GM23338 (cell line): ENCODE measurements around the gene PHF23. TPM values are rescaled to one million over a fixed set of nuclear protein-coding genes. Genes with fewer than 3 reads are reported as not detected.

Experiments
- ATAC-seq: fragments of 200-7000 bp; cut with Tn5 transposase; 3 replicates; pipeline ENCODE4 v1.9.1; 2020
- DNase-seq: peaks from one replicate; pipeline ENCODE4 v3.0.0-alpha.2; 2015; ENCODE audit warnings: low spot score
- H2AFZ ChIP-seq: fragments of 200-600 bp; sonication (generic); 2 replicates; pipeline ENCODE4 v1.8.0; 2016; ENCODE audit warnings: antibody characterized with exemption, mild to moderate bottlenecking, moderate library complexity
- H3F3A ChIP-seq: fragments of 200-600 bp; sonication (generic); replicated peaks from 2 replicates; pipeline ENCODE4 v1.8.0; 2017; ENCODE audit warnings: antibody characterized with exemption, mixed run types, low read depth
- H3K27ac ChIP-seq: fragments of 200-600 bp; sonication (generic); 2 replicates; pipeline ENCODE4 v1.6.1; 2016; ENCODE audit warnings: low read depth
- H3K27me3 ChIP-seq: fragments of 200-600 bp; sonication (generic); 2 replicates; pipeline ENCODE4 v1.8.0; 2016; ENCODE audit warnings: mild to moderate bottlenecking, mixed run types, moderate library complexity; ENCODE audit not compliant: insufficient read depth
- H3K36me3 ChIP-seq: fragments of 200-600 bp; sonication (generic); 2 replicates; pipeline ENCODE4 v1.8.0; 2016; ENCODE audit warnings: mild to moderate bottlenecking; ENCODE audit not compliant: insufficient read depth
- H3K4me1 ChIP-seq: fragments of 200-600 bp; sonication (generic); 2 replicates; pipeline ENCODE4 v1.8.0; 2016; ENCODE audit warnings: mild to moderate bottlenecking, moderate library complexity; ENCODE audit not compliant: insufficient read depth
- H3K4me2 ChIP-seq: fragments of 200-600 bp; sonication (generic); 2 replicates; pipeline ENCODE4 v1.7.1; 2017; ENCODE audit warnings: mixed run types
- H3K4me3 ChIP-seq: fragments of 200-600 bp; sonication (generic); 2 replicates; pipeline ENCODE4 v1.6.1; 2016; ENCODE audit warnings: mixed run types
- H3K79me2 ChIP-seq: fragments of 200-600 bp; sonication (generic); replicated peaks from 2 replicates; pipeline ENCODE4 v1.8.0; 2017; ENCODE audit warnings: mild to moderate bottlenecking; ENCODE audit not compliant: insufficient read depth
- H3K9me2 ChIP-seq: fragments of 200-600 bp; sonication (generic); 2 replicates; pipeline ENCODE4 v1.8.0; 2017; ENCODE audit not compliant: insufficient read depth
- H4K20me1 ChIP-seq: fragments of 200-600 bp; sonication (generic); replicated peaks from 2 replicates; pipeline ENCODE4 v1.8.0; 2017; ENCODE audit warnings: mild to moderate bottlenecking; ENCODE audit not compliant: insufficient read depth
- H3K27ac Mint-ChIP-seq: 2 replicates; pipeline ENCODE4 v1.8.0; 2020; ENCODE audit warnings: inconsistent platforms, mild to moderate bottlenecking, moderate library complexity, mixed read lengths
- H3K27me3 Mint-ChIP-seq: 3 replicates; pipeline ENCODE4 v1.8.0; 2022; ENCODE audit warnings: low read depth, mild to moderate bottlenecking, moderate library complexity, mixed read lengths, inconsistent platforms; ENCODE audit not compliant: insufficient read depth, poor library complexity
- H3K36me3 Mint-ChIP-seq: 3 replicates; pipeline ENCODE4 v1.8.0; 2021; ENCODE audit warnings: low read depth, mild to moderate bottlenecking, inconsistent platforms, moderate library complexity, mixed read lengths
- H3K4me1 Mint-ChIP-seq: 3 replicates; pipeline ENCODE4 v1.8.0; 2020; ENCODE audit warnings: mild to moderate bottlenecking, inconsistent platforms, mixed read lengths
- H3K4me3 Mint-ChIP-seq: 3 replicates; pipeline ENCODE4 v1.8.0; 2021; ENCODE audit warnings: moderate library complexity, mild to moderate bottlenecking, inconsistent platforms, mixed read lengths
- H3K9me3 Mint-ChIP-seq: 3 replicates; pipeline ENCODE4 v1.8.0; 2020; ENCODE audit warnings: moderate library complexity, mild to moderate bottlenecking, inconsistent platforms, mixed read lengths
- CREB1 ChIP-seq: fragments of 250-450 bp; sonication (Bioruptor Pico); IDR thresholded peaks from 2 replicates; pipeline ENCODE4 v1.5.0; 2020; ENCODE audit warnings: low read depth, mild to moderate bottlenecking, moderate library complexity
- ETS1 ChIP-seq: IDR thresholded peaks from 2 replicates; pipeline ENCODE4 v1.6.1; 2016; ENCODE audit warnings: antibody characterized with exemption
- EZH2 ChIP-seq: fragments of 200-600 bp; sonication (generic); IDR thresholded peaks from one replicate; pipeline ENCODE4 v1.8.0; 2017; ENCODE audit warnings: antibody characterized with exemption, mild to moderate bottlenecking, low read depth; ENCODE audit not compliant: unreplicated experiment
- EZH2phosphoT487 ChIP-seq: fragments of 200-600 bp; sonication (generic); IDR thresholded peaks from one replicate; pipeline ENCODE4 v1.8.1; 2018; ENCODE audit warnings: antibody characterized with exemption; ENCODE audit not compliant: unreplicated experiment
- JUNB ChIP-seq: IDR thresholded peaks from one replicate; pipeline ENCODE4 v1.6.1; 2016; ENCODE audit warnings: antibody characterized with exemption; ENCODE audit not compliant: unreplicated experiment
- NANOG ChIP-seq: IDR thresholded peaks from 2 replicates; pipeline ENCODE4 v1.6.1; 2016; ENCODE audit warnings: antibody characterized with exemption, borderline replicate concordance
- STAT1 ChIP-seq: IDR thresholded peaks from one replicate; pipeline ENCODE4 v1.6.1; 2016; ENCODE audit warnings: antibody characterized with exemption; ENCODE audit not compliant: unreplicated experiment
- ZNF114 ChIP-seq: fragments of 250-450 bp; sonication (Bioruptor Pico); IDR thresholded peaks from 2 replicates; pipeline ENCODE4 v1.5.0; 2020; ENCODE audit warnings: mild to moderate bottlenecking, moderate library complexity
- ZNF331 ChIP-seq: fragments of 250-450 bp; sonication (Bioruptor Pico); IDR thresholded peaks from 2 replicates; pipeline ENCODE4 v1.5.0; 2020; ENCODE audit warnings: low read depth, mild to moderate bottlenecking, moderate library complexity
- ZNF462 ChIP-seq: fragments of 250-450 bp; sonication (Bioruptor Pico); IDR thresholded peaks from 2 replicates; pipeline ENCODE4 v1.5.0; 2020; ENCODE audit warnings: mild to moderate bottlenecking, moderate library complexity
- polyA plus RNA-seq: library from polyadenylated mRNA; unstranded; fragments of >200 nt; fragmentation: Nextera tagmentation; extraction: Ambion mirVana; gene quantifications from 2 replicates; pipeline ENCODE4 v1.2.1, GENCODE V29; 2016
- total RNA-seq: library from RNA; depleted of rRNA; stranded (reverse); fragments of >200 nt; shearing (Covaris generic); gene quantifications from 2 replicates; pipeline ENCODE4 v1.2.3, GENCODE V29; 2014
- TF ChIP-seq, protein P1 (sequence below): IDR thresholded peaks from one replicate; pipeline ENCODE4 v1.6.1; 2018; ENCODE audit warnings: antibody characterized with exemption; ENCODE audit not compliant: unreplicated experiment

Gene PHF23
- total and polyA plus RNA-seq, 2 experiments from 2014 or later = 35.4 to 51.0 TPM

DNA sequence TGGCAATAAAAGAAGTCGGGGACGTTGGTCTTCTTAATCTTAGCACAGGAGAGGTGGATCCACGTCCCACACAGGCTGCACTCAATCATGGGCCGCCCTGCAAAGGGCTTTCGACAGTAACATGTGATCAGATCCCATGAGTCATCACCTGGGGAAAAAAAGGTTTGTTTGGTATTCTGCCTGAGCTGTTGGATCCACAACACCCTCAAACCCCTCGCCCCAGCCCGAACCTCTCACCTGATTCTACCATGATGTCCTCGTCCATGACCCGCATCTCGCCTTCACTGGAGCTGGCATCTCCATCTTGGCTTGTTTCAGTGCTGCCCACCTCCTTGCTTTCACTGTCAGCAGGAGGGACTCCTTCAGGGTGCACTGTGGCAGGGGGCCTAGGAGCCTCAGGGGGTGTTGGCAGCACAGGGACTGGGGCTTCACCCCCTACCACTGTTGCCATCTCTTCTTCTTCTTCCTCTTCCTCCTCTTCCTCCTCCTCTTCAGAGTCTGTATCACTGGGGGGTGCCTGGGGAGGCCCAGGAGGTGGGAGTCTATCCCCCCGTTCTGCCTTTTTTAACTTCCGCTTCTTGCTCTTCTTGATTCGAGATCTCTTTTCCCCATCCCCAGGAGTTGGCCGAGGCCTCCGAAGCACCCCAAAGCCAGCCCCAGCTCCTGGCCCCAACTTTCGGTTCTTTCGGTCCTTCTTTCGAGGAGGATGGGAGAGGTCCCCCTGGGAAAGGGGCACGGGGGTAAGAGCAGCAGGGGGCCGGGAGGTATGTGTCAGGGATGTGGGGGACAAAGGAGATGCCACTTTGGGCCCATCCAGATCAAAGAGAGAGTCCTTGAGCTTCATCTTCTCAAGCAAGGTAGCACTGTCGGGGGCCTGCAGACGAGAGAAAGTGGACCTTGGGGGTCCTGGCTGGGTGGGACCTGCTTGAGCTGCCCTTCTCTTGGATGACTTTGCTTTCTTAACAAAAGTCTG, 3.3 kb downstream of the PHF23 start:
- Histone ChIP-seq H3K4me3 (no peak overlapping the region), H3K9me2 (no peaks in the 10 kb centered on the region), H3K4me2 (no peak overlapping the region), H4K20me1 (peaks cover 33% of the 10 kb centered on the region), H3K36me3 (peaks cover 17% of the 10 kb centered on the region), H3K4me1 (peaks cover 23% of the 10 kb centered on the region), H3K27me3 (no peaks in the 10 kb centered on the region), H3K27ac (0 out of 2 replicates have a peak overlapping the region, but pooled peaks have one; percentile 88), H3F3A (peaks cover 36% of the 10 kb centered on the region), H3K79me2 (peaks cover 67% of the 10 kb centered on the region), H2AFZ (no peak overlapping the region)
- no peak overlapping the region; the same call in 1 of the 2 replicates for H3K27ac Mint-ChIP-seq
- ATAC-seq = no peak
- peaks cover 3% of the 10 kb centered on the region for H3K9me3 Mint-ChIP-seq
- peak overlapping the region; percentile 87 for H3K4me3 Mint-ChIP-seq
- DNase-seq = no peak
- TF ChIP-seq STAT1 (no peak), ZNF114 (CRISPR knock-in tag) (no peak), JUNB (no peak), EZH2 (no peak), ETS1 (no peak), ZNF462 (no peak), ZNF331 (CRISPR knock-in tag) (no peak), CREB1 (CRISPR knock-in tag) (no peak), NANOG (no peak), EZH2phosphoT487 (no peak)
- TF ChIP-seq, protein P1, sequence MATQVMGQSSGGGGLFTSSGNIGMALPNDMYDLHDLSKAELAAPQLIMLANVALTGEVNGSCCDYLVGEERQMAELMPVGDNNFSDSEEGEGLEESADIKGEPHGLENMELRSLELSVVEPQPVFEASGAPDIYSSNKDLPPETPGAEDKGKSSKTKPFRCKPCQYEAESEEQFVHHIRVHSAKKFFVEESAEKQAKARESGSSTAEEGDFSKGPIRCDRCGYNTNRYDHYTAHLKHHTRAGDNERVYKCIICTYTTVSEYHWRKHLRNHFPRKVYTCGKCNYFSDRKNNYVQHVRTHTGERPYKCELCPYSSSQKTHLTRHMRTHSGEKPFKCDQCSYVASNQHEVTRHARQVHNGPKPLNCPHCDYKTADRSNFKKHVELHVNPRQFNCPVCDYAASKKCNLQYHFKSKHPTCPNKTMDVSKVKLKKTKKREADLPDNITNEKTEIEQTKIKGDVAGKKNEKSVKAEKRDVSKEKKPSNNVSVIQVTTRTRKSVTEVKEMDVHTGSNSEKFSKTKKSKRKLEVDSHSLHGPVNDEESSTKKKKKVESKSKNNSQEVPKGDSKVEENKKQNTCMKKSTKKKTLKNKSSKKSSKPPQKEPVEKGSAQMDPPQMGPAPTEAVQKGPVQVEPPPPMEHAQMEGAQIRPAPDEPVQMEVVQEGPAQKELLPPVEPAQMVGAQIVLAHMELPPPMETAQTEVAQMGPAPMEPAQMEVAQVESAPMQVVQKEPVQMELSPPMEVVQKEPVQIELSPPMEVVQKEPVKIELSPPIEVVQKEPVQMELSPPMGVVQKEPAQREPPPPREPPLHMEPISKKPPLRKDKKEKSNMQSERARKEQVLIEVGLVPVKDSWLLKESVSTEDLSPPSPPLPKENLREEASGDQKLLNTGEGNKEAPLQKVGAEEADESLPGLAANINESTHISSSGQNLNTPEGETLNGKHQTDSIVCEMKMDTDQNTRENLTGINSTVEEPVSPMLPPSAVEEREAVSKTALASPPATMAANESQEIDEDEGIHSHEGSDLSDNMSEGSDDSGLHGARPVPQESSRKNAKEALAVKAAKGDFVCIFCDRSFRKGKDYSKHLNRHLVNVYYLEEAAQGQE = no peak
- H3K36me3 Mint-ChIP-seq = peaks cover 50% of the 10 kb centered on the region
- H3K27me3 Mint-ChIP-seq = peaks cover 23% of the 10 kb centered on the region
- peaks cover 39% of the 10 kb centered on the region for H3K4me1 Mint-ChIP-seq
